Activated B cell treated with CpG ODN at 0.5 μM for 24 hours (primary cell): ENCODE results near the gene SUSD4. TPM values are rescaled to one million over a fixed set of nuclear protein-coding genes. Genes with fewer than 3 reads are reported as not detected.

Experiments
- ATAC-seq: fragments of 200-7000 bp; cut with Tn5 transposase; one replicate; pipeline ENCODE4 v1.10.0; 2021; ENCODE audit warnings: low read depth, mild to moderate bottlenecking, moderate library complexity
- CTCF ChIA-PET: fragments of 350-600 bp; sonication (Branson Sonifier 250); formaldehyde crosslinking; loops from one replicate; lab custom pipeline; 2021; ENCODE audit warnings: antibody characterized with exemption; lab: Charles Lee
- POLR2A ChIA-PET: fragments of 350-600 bp; sonication (Branson Sonifier 250); formaldehyde crosslinking; loops from one replicate; lab custom pipeline; 2021; ENCODE audit warnings: antibody characterized with exemption; lab: Charles Lee
- DNase-seq: peaks from one replicate; pipeline ENCODE4 v3.0.0; 2022
- H3K27ac Mint-ChIP-seq: one replicate; pipeline ENCODE4 v1.8.0; 2020; ENCODE audit warnings: mixed read lengths
- H3K27me3 Mint-ChIP-seq: one replicate; pipeline ENCODE4 v1.8.0; 2021; ENCODE audit warnings: mixed read lengths
- H3K36me3 Mint-ChIP-seq: one replicate; pipeline ENCODE4 v1.8.0; 2021; ENCODE audit warnings: low read depth, mixed read lengths
- H3K4me1 Mint-ChIP-seq: one replicate; pipeline ENCODE4 v1.8.0; 2021; ENCODE audit warnings: mixed read lengths
- H3K4me3 Mint-ChIP-seq: one replicate; pipeline ENCODE4 v1.8.0; 2020; ENCODE audit warnings: mild to moderate bottlenecking, mixed read lengths
- H3K9me3 Mint-ChIP-seq: one replicate; pipeline ENCODE4 v1.8.0; 2020; ENCODE audit warnings: mixed read lengths
- CTCF ChIP-seq: fragments of 200-600 bp; IDR thresholded peaks from one replicate; pipeline ENCODE4 v1.8.0; 2022; ENCODE audit warnings: antibody characterized with exemption, mild to moderate bottlenecking
- intact Hi-C: fragments of 100-400 bp; cut with micrococcal nuclease; formaldehyde crosslinking; loops from one replicate; pipeline ENCODE4 v1.15.1; 2024
- total RNA-seq: library from RNA; stranded (reverse); gene quantifications from 2 replicates; pipeline ENCODE4 v1.2.3, GENCODE V29; 2022

The SUSD4 gene
- total RNA-seq, 1 donor from 2014 or later: not detected

DNA sequence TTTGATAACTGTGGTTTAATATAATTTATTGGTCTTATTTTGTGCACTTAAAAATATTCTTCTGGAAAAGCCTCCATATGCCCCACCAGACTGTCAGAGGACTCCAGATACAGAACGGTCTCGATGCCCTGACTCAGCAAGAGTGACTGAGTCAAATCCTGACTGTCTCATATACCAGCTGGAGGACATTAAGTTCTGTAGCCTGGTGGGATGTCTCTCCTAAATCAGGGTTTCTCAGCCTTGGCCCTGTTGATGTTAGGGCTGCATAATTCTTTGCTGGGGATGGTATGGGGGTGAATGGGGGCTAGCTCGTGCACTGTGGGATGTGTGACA is 153.2 kb downstream of the SUSD4 start:
- CTCF ChIA-PET: no interaction called here
- DNase-seq: no peak
- TF ChIP-seq CTCF: no peak
- POLR2A ChIA-PET: no interaction called here
- no peak for ATAC-seq
- intact Hi-C loops: no loop called here
- Mint-ChIP-seq H3K4me1 (no peaks in the 10 kb centered on the region), H3K9me3 (no peaks in the 10 kb centered on the region), H3K4me3 (no peak overlapping the region), H3K27ac (no peak overlapping the region), H3K27me3 (peaks cover 14% of the 10 kb centered on the region), H3K36me3 (no peaks in the 10 kb centered on the region)

DNA sequence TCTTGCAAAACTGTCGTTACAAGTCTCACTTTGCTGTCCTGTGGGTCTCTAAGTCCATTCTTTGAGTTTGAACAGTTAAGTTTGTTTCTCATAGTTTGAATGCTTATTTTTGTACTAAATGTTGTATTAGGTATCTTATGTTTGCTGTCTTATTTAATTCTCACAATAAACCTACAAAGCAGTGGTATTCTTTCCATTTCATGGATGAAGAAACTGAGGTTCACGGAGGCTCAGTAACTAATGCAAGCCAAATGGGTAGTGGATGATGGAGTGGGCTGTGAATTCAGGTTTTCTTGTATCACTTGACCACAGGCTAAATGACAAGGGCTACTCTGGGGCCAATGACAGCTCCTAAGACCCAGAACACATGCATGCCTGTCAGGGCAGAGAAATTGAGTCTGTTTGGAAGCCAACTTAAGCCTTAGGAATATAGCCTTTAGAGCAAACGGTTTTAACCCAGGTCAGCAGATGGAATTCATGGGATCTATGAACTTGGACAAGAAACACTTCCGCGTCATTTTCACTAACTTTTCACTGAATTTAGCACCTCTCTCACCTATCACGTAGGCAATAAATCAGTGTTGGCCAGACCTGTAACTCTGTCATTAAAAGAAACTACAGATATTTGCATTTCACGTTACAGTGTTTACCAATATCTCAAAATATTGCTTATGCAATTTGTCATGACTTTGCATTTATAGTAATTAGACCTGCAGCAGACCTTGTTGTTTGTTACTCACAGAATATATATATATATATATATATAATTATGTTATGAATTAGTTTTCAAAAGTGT is 153.8 kb downstream of the SUSD4 start:
- Mint-ChIP-seq H3K36me3 (no peaks in the 10 kb centered on the region), H3K4me3 (no peak overlapping the region), H3K27ac (no peak overlapping the region), H3K4me1 (no peaks in the 10 kb centered on the region), H3K9me3 (no peaks in the 10 kb centered on the region), H3K27me3 (peaks cover 14% of the 10 kb centered on the region)
- intact Hi-C loops: no loop called here
- ChIA-PET POLR2A (no interaction called here), CTCF (no interaction called here)
- TF ChIP-seq CTCF: no peak
- DNase-seq: no peak
- ATAC-seq: no peak

DNA sequence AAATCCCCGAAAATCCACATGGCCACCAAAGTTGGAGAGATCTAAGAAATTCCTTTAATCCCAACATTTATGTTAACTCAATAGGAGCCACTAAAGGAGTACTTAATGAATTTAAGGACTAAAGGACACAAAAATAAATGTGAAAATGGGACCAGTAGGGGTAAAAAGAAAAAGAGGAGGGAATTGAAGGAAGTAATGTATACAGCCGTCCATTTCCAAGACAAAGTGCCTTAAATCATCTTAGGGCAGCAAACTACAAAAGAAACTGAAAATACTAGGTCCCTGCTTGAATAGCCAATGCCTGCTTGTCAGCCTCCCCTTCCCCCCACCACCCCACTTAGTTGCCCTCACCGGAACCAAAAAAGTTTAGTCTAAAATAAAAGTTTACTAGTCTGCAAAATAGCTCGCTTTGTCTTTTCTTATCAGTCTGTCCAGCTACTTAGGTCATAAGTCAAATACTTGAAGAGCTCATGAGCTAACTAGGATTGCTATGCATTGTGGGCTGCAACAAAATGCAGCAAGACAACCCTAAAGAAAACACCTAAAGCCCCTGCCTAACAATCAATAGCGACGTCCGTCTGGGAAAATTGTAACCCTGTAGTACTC is 154.6 kb downstream of the SUSD4 start:
- no peaks in the 10 kb centered on the region for H3K36me3 Mint-ChIP-seq
- H3K27ac Mint-ChIP-seq: no peak overlapping the region
- DNase-seq (no peak), ATAC-seq (no peak)
- H3K4me1 Mint-ChIP-seq: no peaks in the 10 kb centered on the region
- intact Hi-C loops: no loop called here
- no peaks in the 10 kb centered on the region for H3K9me3 Mint-ChIP-seq
- H3K27me3 Mint-ChIP-seq: peaks cover 15% of the 10 kb centered on the region
- CTCF ChIA-PET: no interaction called here
- POLR2A ChIA-PET: no interaction called here
- TF ChIP-seq CTCF: no peak
- no peak overlapping the region for H3K4me3 Mint-ChIP-seq

DNA sequence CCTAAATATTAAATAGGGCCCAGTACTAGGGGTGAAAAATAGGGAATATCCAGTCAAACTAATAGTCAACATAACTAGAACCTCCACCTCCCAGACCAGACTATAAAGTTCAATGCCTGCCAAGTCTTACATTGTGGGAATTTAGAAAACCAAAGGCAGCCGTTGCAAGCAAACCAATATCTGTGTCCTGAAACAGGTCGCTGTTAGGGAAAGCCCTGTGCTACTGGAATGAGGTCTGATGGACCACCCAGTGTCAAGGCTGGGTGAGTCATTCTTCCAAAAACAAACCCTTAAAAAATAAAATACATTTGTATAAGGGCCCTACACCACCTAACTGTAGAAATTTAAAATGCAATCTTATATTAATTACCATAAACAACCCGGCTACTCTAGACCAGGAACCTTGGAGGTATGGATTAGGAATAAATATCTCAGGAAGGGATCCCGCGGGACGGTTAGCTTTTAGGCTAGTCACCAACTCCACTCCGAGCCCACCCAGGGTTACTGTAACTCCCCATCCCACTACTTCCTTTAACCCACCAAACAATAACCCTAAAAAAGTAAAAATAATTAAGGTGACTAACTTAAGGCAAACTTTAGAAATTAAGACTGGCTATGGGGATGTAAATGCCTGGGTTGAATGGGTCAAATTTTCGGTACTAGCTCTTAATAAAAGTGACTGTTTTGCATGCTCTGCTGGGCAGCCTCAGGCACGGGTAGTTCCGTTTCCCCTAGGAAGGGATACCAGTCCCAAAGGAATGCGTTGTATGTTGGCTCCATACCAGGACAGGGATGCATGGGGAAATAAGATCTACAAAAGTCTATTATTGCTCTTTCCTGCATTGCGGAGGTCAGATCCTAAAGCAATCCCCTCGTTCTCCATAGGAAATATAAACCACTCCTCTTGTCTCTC is 155.6 kb downstream of the SUSD4 start:
- TF ChIP-seq CTCF: no peak
- peaks cover 23% of the 10 kb centered on the region for H3K27me3 Mint-ChIP-seq
- POLR2A ChIA-PET: no interaction called here
- DNase-seq (no peak), ATAC-seq (no peak)
- CTCF ChIA-PET: no interaction called here
- no peaks in the 10 kb centered on the region for H3K36me3 Mint-ChIP-seq
- H3K9me3 Mint-ChIP-seq: no peaks in the 10 kb centered on the region
- intact Hi-C loops: no loop called here
- H3K4me1 Mint-ChIP-seq: no peaks in the 10 kb centered on the region
- no peak overlapping the region for H3K4me3 Mint-ChIP-seq
- H3K27ac Mint-ChIP-seq: no peak overlapping the region
